GM21786 (cell line): Measurements from ENCODE around the gene SLC9A3.

Experiments
- ATAC-seq: cut with Tn5 transposase; IDR thresholded peaks from one replicate; pipeline ENCODE4 v1.9.1; 2021; ENCODE audit not compliant: unreplicated experiment

The SLC9A3 gene

GRCh38 chr5:432928-433791 lies 91.1 kb downstream of the SLC9A3 start:
- no peak for ATAC-seq

- ATAC-seq = no peak
Measured at GRCh38 chr5:432201-432927, 91.9 kb downstream of the SLC9A3 start.

- ATAC-seq = no peak
Measured at GRCh38 chr5:431711-432050, 92.6 kb downstream of the SLC9A3 start.

- ATAC-seq = peak; percentile 88
Measured at GRCh38 chr5:431001-431710, 93.1 kb downstream of the SLC9A3 start.

GRCh38 chr5:430214-430925 lies 93.9 kb downstream of the SLC9A3 start:
- ATAC-seq = no peak

- ATAC-seq = no peak
Measured at GRCh38 chr5:429453-430188, 94.6 kb downstream of the SLC9A3 start.

GRCh38 chr5:428754-429452 lies 95.3 kb downstream of the SLC9A3 start:
- ATAC-seq = no peak

GRCh38 chr5:428219-428618 lies 96.0 kb downstream of the SLC9A3 start:
- ATAC-seq = no peak

- ATAC-seq = no peak
Measured at GRCh38 chr5:427415-428087, 96.7 kb downstream of the SLC9A3 start.

- ATAC-seq = no peak
Measured at GRCh38 chr5:426392-426976, 97.8 kb downstream of the SLC9A3 start.

- no peak for ATAC-seq
Measured at GRCh38 chr5:425714-426113, 98.5 kb downstream of the SLC9A3 start.

- ATAC-seq = peak; percentile 92
Measured at GRCh38 chr5:424301-425110, 99.7 kb downstream of the SLC9A3 start.

- no peak for ATAC-seq
Measured at GRCh38 chr5:423626-424261, 100.5 kb downstream of the SLC9A3 start.

GRCh38 chr5:423233-423565 lies 101.0 kb downstream of the SLC9A3 start:
- no peak for ATAC-seq

GRCh38 chr5:422323-423232 lies 101.7 kb downstream of the SLC9A3 start:
- ATAC-seq = no peak

GRCh38 chr5:421901-422300 lies 102.3 kb downstream of the SLC9A3 start:
- ATAC-seq = no peak
